HG03064 (cell line): ENCODE results near the gene AADACL4.

Experiments used
- ATAC-seq: cut with Tn5 transposase; IDR thresholded peaks from one replicate; pipeline ENCODE4 v1.9.1; 2021; ENCODE audit warnings: low read depth; ENCODE audit not compliant: unreplicated experiment

AADACL4 gene

DNA sequence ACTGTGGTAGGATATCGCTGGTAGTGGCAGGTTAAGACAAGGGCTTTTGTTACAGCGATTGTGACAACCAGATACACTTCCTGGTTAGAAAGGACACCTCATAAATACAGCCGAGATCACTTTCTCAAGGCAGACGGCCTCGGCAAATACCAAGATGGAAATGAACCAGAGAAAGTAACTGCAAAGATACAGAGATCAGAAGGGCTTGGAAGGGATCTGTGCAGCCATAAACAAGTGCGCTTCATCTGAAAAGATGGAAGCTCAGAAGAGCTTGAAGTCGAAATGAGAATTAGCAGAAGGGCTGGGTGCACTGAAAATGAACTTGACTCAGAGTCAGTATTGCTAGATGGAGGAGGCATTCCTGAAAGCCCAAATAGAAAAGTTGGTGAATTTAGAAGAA is 32.9 kb upstream of the AADACL4 start:
- no peak for ATAC-seq

DNA sequence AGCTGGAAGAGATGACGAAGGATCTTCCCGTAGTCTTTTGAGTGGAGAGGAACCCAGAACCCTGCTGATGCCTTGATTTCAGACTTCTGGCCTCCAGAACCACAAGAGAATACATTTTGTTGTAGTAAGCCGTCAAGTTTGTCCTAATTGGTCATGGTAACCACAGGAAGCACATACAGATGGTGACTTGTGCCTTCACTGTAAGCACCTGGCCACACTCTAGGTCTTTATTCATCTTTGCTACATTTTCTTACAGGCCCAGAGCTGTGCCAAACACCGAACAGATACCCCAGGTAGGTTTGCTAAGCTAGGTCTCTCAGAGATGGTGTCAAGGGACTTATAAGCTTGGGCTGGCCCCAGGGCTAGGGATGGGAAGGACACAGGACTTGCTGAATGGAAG is 30.7 kb upstream of the AADACL4 start:
- ATAC-seq: no peak

DNA sequence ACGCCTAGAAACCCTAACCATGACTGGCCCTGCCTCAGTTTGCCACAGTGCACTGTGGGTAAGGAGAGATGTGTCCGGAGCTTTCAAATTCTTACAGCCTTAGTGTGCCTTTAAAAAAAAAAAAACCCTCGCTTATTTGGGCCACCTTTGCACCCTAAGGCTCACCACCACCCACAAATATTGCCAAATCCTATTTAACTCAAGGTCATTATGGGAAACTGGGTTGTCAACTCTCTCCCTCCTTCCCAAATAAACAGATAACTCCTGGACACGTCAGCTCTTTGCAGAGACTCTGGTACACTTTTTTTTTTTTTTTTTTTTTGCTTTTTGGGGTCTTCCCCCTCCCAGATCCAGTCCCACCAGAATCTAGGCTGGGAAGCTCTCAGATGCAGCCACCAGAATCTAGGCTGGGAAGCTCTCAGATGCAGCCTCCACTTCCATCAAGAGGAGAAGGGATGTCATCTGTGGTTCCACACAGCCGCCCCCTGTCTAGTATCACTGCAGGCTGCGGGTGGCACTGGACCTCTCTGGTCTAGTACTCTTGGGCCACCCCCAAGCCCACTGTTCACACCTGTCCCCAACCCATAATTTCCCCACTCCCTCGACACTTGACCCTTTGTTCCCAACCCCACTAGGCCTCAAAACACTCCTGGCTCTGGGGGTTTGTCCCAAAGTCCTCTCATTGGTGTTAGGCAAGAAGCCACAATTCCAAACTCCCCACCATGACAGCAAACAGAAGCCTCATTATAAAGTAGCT is 29.3 kb upstream of the AADACL4 start:
- no peak for ATAC-seq

DNA sequence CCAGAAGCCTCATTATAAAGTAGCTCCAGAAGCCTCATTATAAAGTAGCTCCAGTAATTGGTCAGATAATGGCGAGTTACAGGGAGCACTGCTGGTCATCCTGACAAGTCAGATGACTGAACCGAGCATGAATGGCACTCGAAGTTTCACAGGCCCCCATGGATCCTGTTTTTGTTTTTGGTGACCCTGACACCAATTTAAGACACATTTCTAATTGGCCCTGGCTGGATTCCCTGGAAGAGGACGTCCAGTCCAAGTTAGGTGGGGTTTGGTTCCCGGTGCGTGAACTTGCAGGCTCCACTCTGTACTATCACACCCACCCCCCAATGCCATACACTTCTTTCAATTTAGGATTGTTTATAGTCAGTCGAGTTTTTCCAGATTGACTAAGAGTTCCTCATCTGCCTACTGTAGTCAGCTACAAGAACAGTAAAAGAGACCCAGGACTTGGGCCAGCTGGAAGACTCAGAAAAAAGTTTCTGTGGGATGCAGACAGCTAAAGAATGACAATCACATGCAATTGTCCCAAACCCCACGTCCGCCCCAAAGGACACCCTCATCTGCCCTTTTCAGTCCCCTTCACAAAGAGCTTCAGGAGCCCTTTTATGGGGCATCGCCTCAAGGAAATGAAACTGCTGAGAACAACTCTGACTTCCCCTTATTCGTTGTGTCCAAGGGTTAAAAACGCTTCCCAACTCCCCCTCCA is 28.6 kb upstream of the AADACL4 start:
- ATAC-seq: no peak

DNA sequence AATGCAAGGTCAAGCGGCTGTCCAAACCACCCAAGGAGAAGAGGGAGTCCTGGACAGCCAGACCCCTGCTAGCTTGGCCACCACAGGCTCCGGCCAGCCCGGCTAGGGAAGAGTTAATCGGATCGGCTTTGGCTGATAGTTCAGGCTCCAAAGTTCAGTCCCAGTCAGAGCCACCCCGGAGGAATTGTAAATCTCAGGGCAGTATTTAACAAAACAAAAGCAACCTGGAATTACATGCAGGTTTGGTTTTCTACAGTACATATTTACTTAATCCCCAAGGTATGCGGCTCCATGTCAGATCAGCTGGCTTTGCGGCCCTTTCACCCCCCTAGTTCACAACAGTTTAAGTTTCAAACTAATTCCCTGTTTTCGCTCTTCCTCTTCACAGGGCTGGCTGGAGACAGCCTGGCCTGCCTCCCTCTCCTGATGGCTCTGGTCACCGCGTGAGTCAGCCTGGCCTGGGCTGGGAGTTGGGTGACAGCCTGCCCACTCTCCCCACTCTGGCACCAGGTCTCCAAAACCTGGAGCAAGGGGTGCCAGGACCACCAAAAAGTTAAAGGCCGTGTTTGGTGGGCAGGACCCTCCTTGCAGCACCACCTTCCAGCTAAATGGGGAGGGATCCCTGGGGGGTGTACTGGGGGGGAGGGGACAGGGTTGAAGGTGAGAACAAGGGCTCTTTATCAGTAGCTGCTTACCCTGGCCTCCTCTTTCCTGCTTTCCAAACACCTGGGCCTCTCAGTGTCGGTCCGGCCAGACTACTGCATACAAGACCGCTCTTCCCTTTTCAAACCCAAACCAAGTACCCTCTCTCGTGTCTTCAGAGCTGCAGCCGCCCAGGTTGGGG is 27.8 kb upstream of the AADACL4 start:
- no peak for ATAC-seq

DNA sequence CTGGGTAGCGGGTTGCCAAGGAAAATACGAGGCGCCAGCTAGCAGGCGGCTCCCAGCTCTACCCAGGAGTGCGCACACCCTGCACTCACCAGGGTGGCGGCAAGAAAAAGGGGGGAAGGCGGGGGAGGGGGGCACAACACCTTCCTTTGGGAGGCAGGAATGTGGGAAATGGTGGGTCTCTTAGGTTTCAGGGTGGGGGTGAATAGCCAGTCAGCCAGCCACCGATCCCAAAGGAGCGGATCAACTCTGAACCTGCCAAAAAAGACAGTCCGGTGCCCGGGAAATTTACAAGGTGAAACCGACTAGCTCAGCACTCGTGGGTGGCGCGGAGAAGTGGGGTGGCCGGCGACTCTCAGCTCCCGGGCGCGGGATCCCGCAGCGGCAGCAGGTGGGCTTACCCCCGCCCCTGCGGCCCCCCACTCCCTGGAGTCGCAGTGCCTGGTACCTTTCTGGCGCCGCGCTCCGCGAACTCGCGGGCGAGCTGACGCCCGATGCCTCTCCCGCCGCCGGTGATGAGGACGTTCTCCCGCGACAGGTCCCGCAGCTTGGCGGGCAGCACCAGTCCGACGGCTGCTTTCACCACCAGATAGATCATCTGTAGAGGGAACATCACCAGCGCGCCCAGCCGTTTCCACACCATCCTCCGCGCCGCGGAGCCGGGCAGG is 27.0 kb upstream of the AADACL4 start:
- no peak for ATAC-seq

DNA sequence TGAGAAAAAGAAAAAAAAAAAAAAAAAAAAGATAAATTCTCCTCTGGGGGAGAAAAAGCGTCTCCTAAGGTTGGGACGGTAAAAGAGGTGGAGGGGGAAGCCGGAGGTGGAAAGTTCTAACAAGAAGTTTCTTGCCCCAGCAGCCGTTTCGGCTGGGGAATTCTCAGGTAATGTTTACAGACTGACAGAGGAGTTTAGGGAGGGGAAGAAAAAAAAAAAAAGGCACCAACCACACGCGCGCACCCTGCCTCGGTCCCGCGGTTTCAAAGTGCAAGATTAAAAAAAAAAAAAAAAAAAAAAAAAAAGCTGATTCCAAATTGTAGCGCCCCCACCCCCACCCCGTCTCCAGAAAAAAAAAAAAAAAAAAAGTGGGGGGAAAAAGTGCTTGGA is 26.4 kb upstream of the AADACL4 start:
- no peak for ATAC-seq

DNA sequence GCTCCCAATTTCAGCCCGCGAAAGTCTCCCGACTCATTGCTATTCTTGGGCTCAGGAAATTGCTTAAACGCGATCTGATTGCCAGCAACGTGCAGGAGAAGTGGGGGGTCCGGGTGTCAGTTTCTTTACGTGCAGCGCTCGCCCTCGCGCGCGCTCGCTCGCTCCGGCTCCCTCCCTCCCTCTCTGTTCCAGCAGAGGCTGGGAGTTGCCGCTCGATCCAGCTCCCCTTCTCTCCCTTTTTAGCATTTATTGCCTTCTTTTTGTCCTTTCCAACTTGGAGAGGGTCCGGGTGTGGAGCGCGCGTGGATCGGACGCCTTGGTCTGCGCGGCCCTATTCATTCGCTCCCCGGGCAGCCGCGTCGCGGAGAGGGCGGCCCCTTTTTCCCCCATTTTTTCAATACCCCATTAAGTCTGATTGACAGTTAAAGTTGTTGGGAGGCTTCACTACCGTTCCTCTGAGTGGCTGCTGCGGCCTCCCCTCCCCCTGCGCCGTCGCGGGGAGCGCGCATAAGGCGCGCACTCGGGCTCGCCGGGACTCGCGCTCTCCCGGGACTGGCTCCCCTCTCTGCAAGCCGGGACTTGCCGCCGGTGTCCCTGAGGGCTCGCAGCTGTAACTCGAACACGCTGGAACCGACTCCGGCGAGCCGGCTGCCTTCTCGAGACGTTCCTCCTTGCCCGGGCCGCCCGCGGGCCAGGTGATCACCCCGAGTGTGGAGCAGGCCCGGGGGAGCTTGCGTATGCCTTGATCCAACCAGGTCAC is 25.8 kb upstream of the AADACL4 start, which contains the start of gene DHRS3:
DHRS3 (minus strand) TSS at position 310 of the 760 bp plus-strand sequence. CDS start 862 bp downstream, outside the sequence.
- no peak for ATAC-seq

DNA sequence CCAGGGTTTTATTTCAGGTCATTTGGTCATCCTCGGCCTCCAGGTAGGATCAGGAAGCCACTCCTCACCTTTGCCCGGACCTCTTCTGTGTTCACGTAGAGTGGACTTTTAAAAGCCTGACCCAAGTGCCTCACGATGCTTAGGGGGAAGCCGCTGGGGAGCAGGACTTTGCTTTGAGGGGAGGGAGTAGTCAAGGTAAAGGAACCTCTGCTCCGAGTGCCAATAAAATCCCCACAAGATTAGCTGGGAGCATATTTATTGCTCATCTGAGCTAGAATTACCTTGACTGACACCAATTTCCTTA is 25.3 kb upstream of the AADACL4 start:
- ATAC-seq: no peak

DNA sequence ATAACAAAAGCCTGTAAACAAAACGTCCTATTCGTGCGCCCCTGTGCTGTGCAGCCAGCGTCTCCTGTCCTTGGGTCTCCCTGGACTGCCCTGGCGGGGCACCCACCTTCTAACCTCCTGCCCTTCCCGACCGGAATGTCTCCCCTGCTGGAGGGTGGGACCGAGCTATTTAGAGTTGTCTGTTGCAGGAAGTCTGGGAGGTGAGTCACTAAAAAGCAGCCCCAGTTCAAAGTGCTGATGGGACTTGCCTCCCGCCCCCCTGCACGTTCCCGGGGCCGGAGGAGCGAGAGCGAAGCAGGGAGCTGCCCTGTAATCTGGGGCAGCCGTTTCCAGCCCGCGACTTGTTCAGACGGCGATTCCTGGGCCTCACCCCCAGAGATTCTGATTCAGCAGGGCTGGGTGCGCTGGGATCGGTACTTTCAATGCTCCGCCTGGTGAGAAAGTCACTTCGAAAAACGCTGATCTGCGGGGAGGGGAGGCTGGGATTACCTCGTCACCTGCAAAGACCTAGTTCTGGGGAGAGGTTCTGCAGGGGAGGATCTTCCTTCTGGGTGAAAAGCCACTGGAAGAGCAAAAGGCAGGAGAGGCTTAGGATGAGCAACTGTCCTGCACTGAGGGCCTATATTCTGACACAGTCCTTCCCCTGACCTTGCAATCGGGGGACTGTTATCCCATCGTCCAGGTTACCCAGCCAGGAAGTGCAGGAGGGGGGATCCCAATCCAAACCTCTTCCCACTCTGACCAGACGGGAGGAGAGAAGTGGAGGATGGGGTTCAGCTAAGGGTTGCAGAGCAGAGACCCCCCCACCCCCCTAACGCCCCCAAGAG is 24.7 kb upstream of the AADACL4 start:
- ATAC-seq: no peak

DNA sequence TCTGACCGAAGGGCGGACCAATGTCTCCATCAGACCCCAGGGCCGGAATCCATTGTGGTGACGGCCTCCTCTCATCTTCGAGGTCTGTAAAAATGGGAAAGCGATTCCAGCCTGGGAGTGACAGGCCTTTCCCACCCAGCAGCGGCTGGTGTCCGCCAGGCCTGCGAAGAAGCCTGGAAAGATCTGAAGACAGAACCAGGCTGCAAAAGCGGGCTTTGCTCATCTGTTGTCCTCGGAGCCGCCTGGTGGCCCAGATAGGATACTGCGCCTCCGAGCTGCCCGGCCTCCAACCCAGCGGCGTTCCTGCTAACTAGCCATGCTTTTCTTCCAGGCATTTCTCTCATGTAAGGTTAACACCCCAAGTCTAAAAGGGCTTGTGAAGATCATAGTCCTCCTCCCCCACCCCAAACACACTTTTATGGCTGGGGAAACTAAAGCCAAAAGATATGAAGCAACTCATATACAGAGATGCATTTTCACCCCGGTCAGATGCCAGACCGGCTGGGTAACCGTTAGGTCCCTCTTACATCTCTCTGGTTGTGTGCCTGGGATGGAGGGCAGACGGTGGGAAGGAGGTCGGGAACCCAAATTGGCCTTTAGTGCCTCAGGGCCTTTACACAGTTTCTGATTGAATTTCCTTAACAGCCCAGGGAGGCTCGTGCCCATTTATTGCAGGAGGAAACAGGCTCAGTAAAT is 23.9 kb upstream of the AADACL4 start:
- ATAC-seq: no peak

DNA sequence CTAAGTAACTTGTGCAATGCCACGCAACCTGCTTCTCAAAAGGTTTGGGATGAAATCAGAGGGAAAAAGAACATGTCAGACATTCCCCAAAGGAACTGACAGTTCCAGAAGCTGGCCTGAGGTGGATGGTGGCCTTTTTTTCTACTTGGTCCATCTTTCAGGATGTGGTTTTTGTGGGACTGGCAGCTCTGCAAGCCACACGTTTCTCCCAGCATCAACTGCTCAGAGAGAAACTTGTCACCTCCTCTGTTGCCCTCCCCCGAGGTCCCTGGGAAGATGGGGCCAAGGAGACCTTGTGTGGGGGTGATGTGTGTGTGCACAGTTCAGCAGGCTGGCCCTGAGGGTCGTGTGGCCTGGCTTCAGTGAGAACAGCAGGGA is 23.4 kb upstream of the AADACL4 start:
- no peak for ATAC-seq

DNA sequence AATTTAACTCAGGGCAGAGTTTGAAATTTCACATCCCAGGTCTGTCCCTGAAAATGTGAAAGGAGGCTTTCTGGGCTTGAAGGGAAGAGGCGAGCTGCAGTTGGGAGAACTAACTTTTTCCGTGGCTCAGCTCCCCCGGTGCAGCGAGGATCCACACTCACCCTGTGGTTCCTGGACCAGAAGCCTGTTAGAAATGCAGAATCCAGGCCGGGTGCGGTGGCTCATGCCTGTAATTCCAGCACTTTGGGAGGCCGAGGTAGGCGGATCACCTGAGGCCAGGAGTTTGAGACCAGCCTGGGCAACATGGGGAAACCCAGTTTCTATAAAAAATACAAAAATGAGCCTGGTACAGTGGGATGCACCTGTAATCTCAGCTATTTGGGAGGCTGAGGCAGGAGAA is 23.0 kb upstream of the AADACL4 start:
- no peak for ATAC-seq

DNA sequence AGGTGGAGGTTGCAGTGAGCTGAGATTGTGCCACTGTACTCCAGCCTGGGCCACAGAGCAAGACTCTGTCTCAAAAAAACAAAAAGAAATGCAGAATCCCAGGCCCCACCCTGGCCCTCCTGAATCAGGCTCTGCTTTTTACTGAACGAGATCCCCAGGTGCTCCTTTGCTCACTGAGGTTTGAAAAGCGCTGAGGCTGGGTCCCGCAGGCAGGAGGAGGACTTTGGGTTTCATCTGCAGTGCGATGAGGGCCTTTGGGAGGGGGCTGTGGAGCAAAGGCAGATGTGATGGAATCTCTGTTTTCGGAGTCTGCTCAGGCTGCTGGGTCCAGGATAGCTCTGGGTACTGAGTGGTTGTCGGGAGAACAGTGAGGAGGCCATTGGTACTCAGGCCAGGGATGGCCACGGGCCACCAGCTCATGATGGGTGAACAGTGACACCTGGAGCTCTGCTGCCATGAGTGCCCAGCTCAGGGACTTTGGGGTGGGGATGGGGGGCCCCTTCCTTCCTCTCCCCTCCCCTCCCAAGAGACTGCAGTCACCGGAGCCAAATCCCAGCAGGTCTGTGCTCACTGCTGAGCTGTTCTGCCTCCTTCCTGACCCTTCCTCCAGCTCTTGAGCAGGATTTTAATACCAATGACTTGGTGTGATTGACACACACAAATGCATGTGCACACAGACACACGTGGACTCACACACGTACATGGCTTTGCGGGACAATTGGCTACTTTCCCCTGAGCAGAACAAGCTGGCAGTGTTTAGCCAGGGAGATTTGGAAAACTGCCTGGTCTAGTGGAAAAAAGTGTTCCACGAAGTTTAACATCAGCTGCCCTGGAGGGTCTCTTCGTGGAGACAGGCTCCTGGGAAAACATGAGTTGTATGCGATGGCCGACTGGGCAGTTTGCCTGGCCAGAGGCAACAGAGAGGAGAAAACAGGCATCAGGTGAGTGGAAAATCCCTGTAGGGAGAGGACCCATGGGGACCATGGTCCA is 22.2 kb upstream of the AADACL4 start:
- ATAC-seq: no peak

DNA sequence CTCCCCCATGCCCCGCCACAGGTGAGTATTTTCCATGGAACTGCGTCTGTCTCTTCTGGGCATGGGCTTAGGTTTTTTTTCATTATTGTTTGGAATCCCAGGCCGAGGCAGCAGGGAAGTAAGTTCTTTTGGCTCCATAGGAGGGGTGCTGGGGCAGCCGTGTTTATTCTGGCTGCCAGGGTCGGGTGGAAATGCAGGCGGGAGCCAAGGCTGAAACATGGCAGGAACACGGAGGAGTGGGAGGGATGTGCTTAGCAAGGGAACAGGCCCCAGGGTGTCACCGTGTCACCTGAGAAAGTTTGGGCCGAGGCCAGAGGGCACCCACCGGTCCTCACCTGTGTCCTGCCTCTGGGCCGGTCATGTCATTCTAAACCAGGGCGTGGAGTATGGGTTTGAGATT is 21.4 kb upstream of the AADACL4 start:
- ATAC-seq: no peak

DNA sequence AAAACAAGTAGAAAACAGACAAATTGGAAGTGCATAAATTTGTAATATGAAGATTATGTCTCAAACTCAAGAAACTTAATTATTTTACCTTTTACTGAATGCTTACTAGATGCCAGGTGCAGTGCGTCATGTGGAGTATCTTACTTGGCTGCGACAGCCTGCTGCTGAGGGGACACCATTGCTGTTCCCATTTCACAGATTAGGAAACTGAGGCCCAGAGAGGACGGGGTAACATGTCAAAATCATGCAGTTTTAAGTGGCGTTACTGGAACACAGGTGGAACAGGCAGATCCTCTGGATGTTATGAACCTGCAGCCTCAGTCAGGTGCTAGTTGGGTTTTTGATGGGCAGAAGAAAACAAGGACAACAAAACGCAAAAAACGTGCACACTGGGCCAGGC is 18.6 kb upstream of the AADACL4 start:
- ATAC-seq: no peak

DNA sequence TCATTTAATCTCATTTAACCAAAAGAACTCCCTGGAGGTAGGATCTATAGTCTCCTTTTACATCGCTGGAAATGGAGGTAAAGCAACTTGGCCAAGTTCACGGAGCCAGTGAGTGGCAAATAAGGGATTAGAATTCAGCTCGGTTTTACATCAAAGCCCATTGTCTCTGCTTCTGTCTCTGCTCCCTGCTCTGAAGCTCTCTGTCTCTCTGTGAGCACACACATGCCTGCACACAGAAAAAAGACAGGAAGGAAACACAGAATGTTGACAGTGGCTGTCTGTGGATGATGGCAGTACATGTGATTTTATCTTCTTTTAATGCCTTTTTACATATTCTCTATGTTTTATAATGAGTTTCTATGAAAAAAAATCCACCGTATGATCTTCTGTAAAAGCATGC is 17.0 kb upstream of the AADACL4 start:
- ATAC-seq: no peak

DNA sequence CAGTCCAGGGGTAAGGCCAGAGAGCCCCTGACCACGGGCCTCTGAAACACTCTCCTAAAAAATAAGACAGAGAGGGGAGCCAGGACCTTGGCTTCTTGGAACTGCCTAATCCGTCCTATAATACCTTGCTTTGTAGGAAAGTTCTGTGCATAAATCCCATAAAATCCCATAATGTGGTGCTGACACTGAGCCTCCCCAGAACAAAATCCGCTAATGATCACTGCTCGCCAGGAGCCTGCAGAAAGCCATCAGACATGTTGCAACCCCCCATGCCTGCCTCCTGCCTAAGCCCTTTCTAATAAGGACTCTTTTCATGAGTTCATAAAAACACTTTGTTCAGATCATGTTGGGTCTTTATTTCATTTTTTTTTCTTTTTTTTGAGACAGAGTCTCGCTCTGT is 16.6 kb upstream of the AADACL4 start:
- no peak for ATAC-seq
